ENCODE measurements around the gene ISOC2. TPM values are rescaled to one million over a fixed set of nuclear protein-coding genes. Genes with fewer than 3 reads are reported as not detected.
"Not testable (repeated sequence)": the region's sequence is repeated elsewhere in the genome, so short reads cannot be mapped to it uniquely, and the experiment has no call there.

ISOC2 gene
- total and polyA plus RNA-seq, 4 donors, result 49.1 to 181 (median 118) TPM

GRCh38 chr19:55410168-55410567, 51.3 kb downstream of the ISOC2 start:
- DNase-seq (ENCODE audit: low spot score), result no peak
- Histone ChIP-seq H3K36me3 (ENCODE audit: control insufficient read depth in 4 of 4, insufficient read depth in 3 of 4, low read depth in 1 of 4, low read length in 3 of 4) (peaks cover 0 to 2% (median 0%) of the 10 kb centered on the region in 4 donors), H3K9ac (ENCODE audit: low read depth in 1 of 2, low read length in 2 of 2) (no peak overlapping the region), H3K27ac (ENCODE audit: low read depth in 1 of 2, low read length in 2 of 2) (no peak overlapping the region), H3K4me1 (ENCODE audit: control insufficient read depth in 4 of 4, insufficient read depth in 4 of 4, low read length in 3 of 4) (peaks cover 0 to 4% (median 2%) of the 10 kb centered on the region in 4 donors), H3K9me3 (ENCODE audit: control insufficient read depth in 4 of 4, low read length in 3 of 4) (no peaks in the 10 kb centered on the region), H3K27me3 (ENCODE audit: control insufficient read depth in 4 of 4, insufficient read depth in 4 of 4, low read length in 3 of 4) (no peaks in the 10 kb centered on the region), H3K4me3 (ENCODE audit: low read depth in 1 of 3, low read length in 3 of 3) (no peak overlapping the region)
- WGBS, result 89% methylated on average over 2 of the region's 2 CpGs
- no peak for TF ChIP-seq GABPA (IDR thresholded peaks at IDR 0.05 in 1 of 2, conservative IDR thresholded peaks at IDR 0.05 in 1 of 2)

- not testable (repeated sequence) for H3K36me3 ChIP-seq (ENCODE audit: control insufficient read depth in 4 of 4, insufficient read depth in 3 of 4, low read depth in 1 of 4, low read length in 3 of 4); H3K27ac ChIP-seq (ENCODE audit: low read depth in 1 of 2, low read length in 2 of 2); H3K9me3 ChIP-seq (ENCODE audit: control insufficient read depth in 4 of 4, low read length in 3 of 4); H3K9ac ChIP-seq (ENCODE audit: low read depth in 1 of 2, low read length in 2 of 2); H3K27me3 ChIP-seq (ENCODE audit: control insufficient read depth in 4 of 4, insufficient read depth in 4 of 4, low read length in 3 of 4); H3K4me3 ChIP-seq (ENCODE audit: low read depth in 1 of 3, low read length in 3 of 3); DNase-seq (ENCODE audit: low spot score); H3K4me1 ChIP-seq (ENCODE audit: control insufficient read depth in 4 of 4, insufficient read depth in 4 of 4, low read length in 3 of 4)
- 96% methylated on average over 8 of the region's 8 CpGs for WGBS
Measured at GRCh38 chr19:55409179-55409578, 52.3 kb downstream of the ISOC2 start.

- Histone ChIP-seq H3K36me3 (ENCODE audit: control insufficient read depth in 4 of 4, insufficient read depth in 3 of 4, low read depth in 1 of 4, low read length in 3 of 4) (peaks cover 0 to 4% (median 2%) of the 10 kb centered on the region in 4 donors), H3K9me3 (ENCODE audit: control insufficient read depth in 4 of 4, low read length in 3 of 4) (no peaks in the 10 kb centered on the region), H3K27me3 (ENCODE audit: control insufficient read depth in 4 of 4, insufficient read depth in 4 of 4, low read length in 3 of 4) (no peaks in the 10 kb centered on the region), H3K9ac (ENCODE audit: low read depth in 1 of 2, low read length in 2 of 2) (no peak overlapping the region), H3K4me3 (ENCODE audit: low read depth in 1 of 3, low read length in 3 of 3) (peak overlapping the region; percentile 2 to 49 (median 24)), H3K27ac (ENCODE audit: low read depth in 1 of 2, low read length in 2 of 2) (peak overlapping the region; percentile 62 to 96), H3K4me1 (ENCODE audit: control insufficient read depth in 4 of 4, insufficient read depth in 4 of 4, low read length in 3 of 4) (peaks cover 0 to 4% (median 2%) of the 10 kb centered on the region in 4 donors)
- DNase-seq (ENCODE audit: low spot score), result no peak
- TF ChIP-seq SP1 (IDR thresholded peaks at IDR 0.05) (no peak), RXRA (IDR thresholded peaks at IDR 0.05) (peak in 1 of 2 donors; percentile 3)
- 69% methylated on average over 9 of the region's 9 CpGs for WGBS
Measured at GRCh38 chr19:55408533-55408872, 52.9 kb downstream of the ISOC2 start.

GRCh38 chr19:55407800-55408532, 53.5 kb downstream of the ISOC2 start:
- DNase-seq (ENCODE audit: low spot score), result peak; percentile 94
- Histone ChIP-seq H3K27me3 (ENCODE audit: control insufficient read depth in 4 of 4, insufficient read depth in 4 of 4, low read length in 3 of 4) (no peaks in the 10 kb centered on the region), H3K9ac (ENCODE audit: low read depth in 1 of 2, low read length in 2 of 2) (peak overlapping the region in 1 of 2 donors; percentile 47), H3K36me3 (ENCODE audit: control insufficient read depth in 4 of 4, insufficient read depth in 3 of 4, low read depth in 1 of 4, low read length in 3 of 4) (peaks cover 0 to 7% (median 3%) of the 10 kb centered on the region in 4 donors), H3K27ac (ENCODE audit: low read depth in 1 of 2, low read length in 2 of 2) (peak overlapping the region; percentile 91 to 96), H3K4me3 (ENCODE audit: low read depth in 1 of 3, low read length in 3 of 3) (peak overlapping the region; percentile 49 to 78 (median 73)), H3K4me1 (ENCODE audit: control insufficient read depth in 4 of 4, insufficient read depth in 4 of 4, low read length in 3 of 4) (peaks cover 0 to 4% (median 2%) of the 10 kb centered on the region in 4 donors), H3K9me3 (ENCODE audit: control insufficient read depth in 4 of 4, low read length in 3 of 4) (no peaks in the 10 kb centered on the region)
- WGBS, result 2% methylated on average over 72 of the region's 72 CpGs
- TF ChIP-seq JUND (IDR thresholded peaks at IDR 0.05) (no peak), MAX (IDR thresholded peaks at IDR 0.05) (peak; percentile 92), EGR1 (IDR thresholded peaks at IDR 0.05; ENCODE audit: low read depth in 2 of 2) (peak; percentile 18 to 42), TAF1 (conservative IDR thresholded peaks at IDR 0.05) (no peak), RAD21 (IDR thresholded peaks at IDR 0.05) (no peak), NR2F2 (IDR thresholded peaks at IDR 0.05) (peak; percentile 61), HNF4G (IDR thresholded peaks at IDR 0.05) (no peak), GABPA (IDR thresholded peaks at IDR 0.05 in 1 of 2, conservative IDR thresholded peaks at IDR 0.05 in 1 of 2) (peak in 1 of 2 donors; percentile 83), ZBTB33 (IDR thresholded peaks at IDR 0.05) (peak; percentile 42), FOXA1 (IDR thresholded peaks at IDR 0.05) (no peak), SP1 (IDR thresholded peaks at IDR 0.05) (peak; percentile 90), ATF3 (IDR thresholded peaks at IDR 0.05) (no peak), CTCF (IDR thresholded peaks at IDR 0.05; ENCODE audit: low read depth, low read length, missing input control) (no peak), RXRA (IDR thresholded peaks at IDR 0.05) (peak in 1 of 2 donors; percentile 51), FOXA2 (IDR thresholded peaks at IDR 0.05) (no peak)
